GM12872 (cell line): ENCODE results near the gene ANKRD35.

Experiments
- TF ChIP-seq, protein P1 (sequence below): IDR thresholded peaks from 3 replicates; pipeline ENCODE4 v1.5.1; 2011; ENCODE audit warnings: low read depth, mild to moderate bottlenecking, low read length, moderate library complexity; ENCODE audit not compliant: insufficient read depth

The ANKRD35 gene

DNA sequence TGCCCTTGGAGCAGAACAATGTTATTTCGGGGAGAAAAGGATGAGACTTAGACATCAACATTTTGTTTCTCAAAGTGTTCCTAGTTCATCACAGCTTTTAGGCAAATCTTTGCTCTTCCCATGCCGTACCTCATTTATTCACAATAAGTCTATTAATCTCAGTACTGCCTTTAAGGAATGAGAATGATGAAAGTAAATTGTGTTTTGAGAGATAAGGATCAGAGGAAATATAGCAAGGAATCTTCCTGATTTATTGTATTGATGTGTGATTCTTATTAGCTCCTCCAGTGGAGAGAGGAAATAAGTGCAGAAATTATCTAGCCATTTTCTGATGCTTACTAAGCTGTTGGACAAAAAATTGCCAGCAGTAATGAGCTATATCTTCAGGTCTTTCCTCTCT is 59.6 kb downstream of the ANKRD35 start:
- TF ChIP-seq, protein P1, sequence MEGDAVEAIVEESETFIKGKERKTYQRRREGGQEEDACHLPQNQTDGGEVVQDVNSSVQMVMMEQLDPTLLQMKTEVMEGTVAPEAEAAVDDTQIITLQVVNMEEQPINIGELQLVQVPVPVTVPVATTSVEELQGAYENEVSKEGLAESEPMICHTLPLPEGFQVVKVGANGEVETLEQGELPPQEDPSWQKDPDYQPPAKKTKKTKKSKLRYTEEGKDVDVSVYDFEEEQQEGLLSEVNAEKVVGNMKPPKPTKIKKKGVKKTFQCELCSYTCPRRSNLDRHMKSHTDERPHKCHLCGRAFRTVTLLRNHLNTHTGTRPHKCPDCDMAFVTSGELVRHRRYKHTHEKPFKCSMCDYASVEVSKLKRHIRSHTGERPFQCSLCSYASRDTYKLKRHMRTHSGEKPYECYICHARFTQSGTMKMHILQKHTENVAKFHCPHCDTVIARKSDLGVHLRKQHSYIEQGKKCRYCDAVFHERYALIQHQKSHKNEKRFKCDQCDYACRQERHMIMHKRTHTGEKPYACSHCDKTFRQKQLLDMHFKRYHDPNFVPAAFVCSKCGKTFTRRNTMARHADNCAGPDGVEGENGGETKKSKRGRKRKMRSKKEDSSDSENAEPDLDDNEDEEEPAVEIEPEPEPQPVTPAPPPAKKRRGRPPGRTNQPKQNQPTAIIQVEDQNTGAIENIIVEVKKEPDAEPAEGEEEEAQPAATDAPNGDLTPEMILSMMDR, result no peak

DNA sequence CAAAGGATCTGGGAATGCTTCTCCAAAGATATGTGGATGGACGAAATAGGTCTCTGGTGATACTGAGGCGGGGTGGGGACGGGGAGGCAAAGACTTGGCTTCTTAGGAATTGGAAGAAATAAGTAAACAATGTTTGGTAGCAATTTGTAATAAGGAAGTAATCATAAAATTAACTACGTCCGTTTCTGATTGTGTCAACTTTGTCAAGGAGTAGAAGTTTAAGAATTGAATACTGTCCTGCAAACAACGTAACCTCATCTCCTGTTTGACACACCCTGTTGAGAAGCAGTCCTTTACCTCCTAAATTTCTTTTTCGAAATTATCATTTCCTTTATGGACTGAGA is 61.2 kb downstream of the ANKRD35 start:
- TF ChIP-seq, protein P1, result no peak

DNA sequence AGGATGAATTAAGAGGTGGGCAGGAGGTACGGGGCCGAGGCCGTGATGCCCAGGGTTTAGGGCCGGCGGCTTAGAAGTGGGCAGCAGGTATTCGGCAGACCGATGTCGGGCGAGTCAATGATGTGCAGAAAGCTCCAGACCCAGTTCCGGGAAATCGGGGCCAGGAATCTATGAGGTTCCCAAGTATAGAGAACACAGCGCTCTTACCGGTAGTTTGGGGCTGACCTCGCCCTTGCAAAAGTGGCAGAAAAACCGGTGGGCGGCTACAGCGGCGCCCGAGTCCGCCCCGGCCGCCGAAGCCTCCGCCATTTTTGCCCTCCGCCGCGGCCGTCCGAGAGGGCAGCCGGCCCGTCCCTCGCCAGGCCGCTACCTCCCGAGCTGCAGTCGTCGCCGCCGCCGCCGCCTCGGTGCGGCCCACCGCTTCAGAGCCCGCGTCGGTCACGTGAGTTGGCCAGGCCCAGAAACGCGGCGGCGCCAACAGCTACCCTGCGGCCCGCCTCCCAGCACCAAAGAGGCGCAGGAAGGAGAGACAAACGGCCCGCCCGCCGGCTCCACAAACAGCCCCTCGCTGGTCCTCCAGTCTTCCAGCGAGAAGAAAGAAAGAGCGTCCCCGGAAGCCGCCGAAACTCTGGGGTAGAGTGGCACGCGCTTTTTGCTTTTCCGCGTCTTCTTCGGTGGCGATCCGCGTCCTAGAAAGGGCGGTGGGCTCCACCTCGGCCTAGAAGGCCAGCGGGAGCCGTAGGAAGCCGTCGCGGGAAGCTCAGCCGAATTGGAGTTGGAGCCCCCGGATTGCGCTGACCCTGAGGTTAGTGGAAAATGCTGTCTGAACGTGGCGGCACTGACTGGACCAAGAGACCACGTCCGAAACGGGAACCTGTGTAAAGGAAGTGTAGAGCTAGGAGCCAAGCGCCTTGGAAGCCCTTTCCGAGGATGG is 61.8 kb downstream of the ANKRD35 start, which contains the start of the genes POLR3C and RNF115:
TSS of gene POLR3C (plus strand) at position 636 of the 934 bp plus-strand sequence. CDS start 1,577 bp downstream, outside the sequence.
TSS of gene RNF115 (minus strand) at position 531 of the 934 bp plus-strand sequence. CDS start at position 309, 222 bp downstream.
- TF ChIP-seq, protein P1, result no peak
